HG02571 (cell line): ENCODE data around the gene TRIM65.

Experiments used
- ATAC-seq: cut with Tn5 transposase; IDR thresholded peaks from one replicate; pipeline ENCODE4 v1.9.1; 2021; ENCODE audit warnings: mild to moderate bottlenecking, moderate library complexity; ENCODE audit not compliant: unreplicated experiment

Gene TRIM65

DNA sequence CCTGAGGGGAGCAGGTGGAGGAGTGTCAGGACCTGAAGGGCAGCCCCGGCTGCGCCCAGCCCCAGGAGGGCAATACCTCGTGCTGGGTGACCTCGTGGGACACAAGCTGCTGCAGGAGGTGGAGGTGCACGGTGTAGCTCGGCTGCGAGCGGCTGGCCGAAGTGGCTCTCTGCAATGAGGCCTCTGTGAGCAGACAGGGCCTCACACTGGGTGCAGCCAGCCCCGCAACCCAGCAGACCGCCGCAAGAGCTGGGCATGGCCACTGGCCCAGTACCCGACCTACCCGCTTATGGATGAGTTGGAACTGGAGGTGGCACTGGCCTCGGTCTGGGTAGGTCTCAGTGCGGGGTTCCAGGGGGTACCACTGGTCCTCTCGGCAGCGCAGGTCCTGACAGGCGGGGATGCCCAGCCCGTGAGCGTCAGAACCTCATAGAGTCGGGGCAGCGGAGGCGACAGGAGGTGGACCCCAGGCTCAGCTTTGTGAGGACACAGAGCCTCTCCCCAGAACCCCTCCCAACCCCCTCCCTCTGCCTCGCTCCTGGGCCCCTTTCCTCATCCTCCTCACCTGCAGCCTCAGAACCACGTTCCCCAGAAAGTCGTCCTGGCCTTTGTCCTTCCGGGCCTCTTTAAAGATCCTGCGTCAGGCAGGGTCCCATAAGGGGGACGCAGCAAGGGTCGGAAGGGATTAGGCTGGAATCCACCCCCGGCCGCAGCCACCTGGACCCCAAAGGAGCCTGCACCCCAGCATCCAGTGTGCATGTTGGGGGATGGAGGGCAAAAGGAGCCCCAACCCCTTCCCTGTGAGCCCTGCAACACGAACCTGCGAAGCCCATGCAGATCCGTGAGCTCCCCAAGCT, 56.6 kb downstream of the TRIM65 start:
- no peak for ATAC-seq
